Esophagus (tissue), 2 donors: ENCODE measurements around the gene ARHGEF38. TPM values are rescaled to one million over a fixed set of nuclear protein-coding genes. Genes with fewer than 3 reads are reported as not detected.

Source experiments
- H3K27ac ChIP-seq, 2 donors: one replicate each; pipeline ENCODE4 v1.5.1; 2013; ENCODE audit warnings: low read depth in 2 of 2, mild to moderate bottlenecking in 2 of 2, inconsistent platforms in 1 of 2, low read length in 1 of 2, moderate library complexity in 1 of 2
- H3K27me3 ChIP-seq, 2 donors: one replicate each; pipeline ENCODE4 v1.6.1; 2013; ENCODE audit warnings: low read length in 2 of 2, control low read depth in 1 of 2, mild to moderate bottlenecking in 1 of 2; ENCODE audit not compliant: insufficient read depth in 2 of 2, control insufficient read depth in 1 of 2
- H3K36me3 ChIP-seq, 2 donors: one replicate each; pipeline ENCODE4 v1.6.1; 2013; ENCODE audit warnings: low read length in 1 of 2; ENCODE audit not compliant: control insufficient read depth in 2 of 2, insufficient read depth in 2 of 2
- H3K4me1 ChIP-seq, 2 donors: one replicate each; pipeline ENCODE4 v1.6.1; 2013; ENCODE audit warnings: low read length in 1 of 2; ENCODE audit not compliant: control insufficient read depth in 2 of 2, insufficient read depth in 2 of 2
- H3K4me3 ChIP-seq, 2 donors: one replicate each; pipeline ENCODE4 v1.5.1; 2013; ENCODE audit warnings: low read length in 2 of 2, mild to moderate bottlenecking in 2 of 2, low read depth in 1 of 2, moderate library complexity in 1 of 2
- H3K9me3 ChIP-seq, 2 donors: one replicate each; pipeline ENCODE4 v1.6.1; 2013; ENCODE audit warnings: mild to moderate bottlenecking in 2 of 2, low read depth in 1 of 2, low read length in 1 of 2, moderate library complexity in 1 of 2; ENCODE audit not compliant: control insufficient read depth in 2 of 2, insufficient read depth in 1 of 2
- WGBS, 2 donors: extraction: QIAGEN DNeasy Blood & Tissue Kit; methylation state at CpG; one replicate each; pipeline ENCODE4 v1.1.7; 2013; 5-methylcytosine and 5-hydroxymethylcytosine counted together
- polyA plus RNA-seq, 2 donors: library from polyadenylated mRNA; stranded (reverse); fragments of 200-250 nt; gene quantifications; one replicate each; pipeline ENCODE4 v1.2.3, GENCODE V29; 2013
- donor health status: healthy with polysubstance abuse.
- donor health status: Bipolar disorder and iron deficiency.

The ARHGEF38 gene
- polyA plus RNA-seq, 2 donors, result 0.06 to 0.07 TPM

- no peaks in the 10 kb centered on the region for H3K9me3 ChIP-seq
- 49 to 61% methylated on average over 4 of the region's 4 CpGs for WGBS, 2 donors
- no peaks in the 10 kb centered on the region for H3K27me3 ChIP-seq
- H3K4me3 ChIP-seq, result no peak overlapping the region
- no peaks in the 10 kb centered on the region for H3K4me1 ChIP-seq
- no peaks in the 10 kb centered on the region for H3K36me3 ChIP-seq
- no peak overlapping the region for H3K27ac ChIP-seq
Measured at GRCh38 chr4:105586638-105587328, 34.4 kb downstream of the ARHGEF38 start.

GRCh38 chr4:105587841-105588240 lies 35.4 kb downstream of the ARHGEF38 start:
- H3K27ac ChIP-seq, result no peak overlapping the region
- no peak overlapping the region for H3K4me3 ChIP-seq
- no peaks in the 10 kb centered on the region for H3K4me1 ChIP-seq
- H3K27me3 ChIP-seq, result no peaks in the 10 kb centered on the region
- H3K9me3 ChIP-seq, result no peaks in the 10 kb centered on the region
- no peaks in the 10 kb centered on the region for H3K36me3 ChIP-seq
- 73 to 78% methylated on average over 2 of the region's 2 CpGs for WGBS, 2 donors

DNA sequence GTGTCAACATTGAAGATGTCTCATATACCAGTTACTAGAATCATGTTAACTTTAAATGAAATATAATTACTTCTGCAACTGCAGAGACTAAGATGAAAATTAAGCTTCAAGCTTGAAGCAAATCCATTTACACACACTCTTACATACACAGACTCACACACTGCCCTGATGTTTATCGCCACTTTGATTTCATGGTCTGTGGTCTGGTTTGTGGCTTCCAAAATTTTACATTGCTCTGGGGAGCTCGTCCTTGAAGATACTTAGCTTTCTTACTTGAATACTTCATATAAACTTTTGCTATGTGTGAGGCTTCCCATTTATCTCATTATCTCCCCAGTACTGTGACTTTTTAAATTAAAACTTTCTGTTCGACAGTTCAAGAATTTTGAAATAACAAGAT lies 35.8 kb downstream of the ARHGEF38 start:
- H3K36me3 ChIP-seq, result no peaks in the 10 kb centered on the region
- WGBS, 2 donors, result 73 to 77% methylated on average over 3 of the region's 3 CpGs

GRCh38 chr4:105591573-105591972 lies 39.2 kb downstream of the ARHGEF38 start:
- no peaks in the 10 kb centered on the region for H3K9me3 ChIP-seq
- H3K4me3 ChIP-seq, result no peak overlapping the region
- no peaks in the 10 kb centered on the region for H3K4me1 ChIP-seq
- WGBS, 2 donors, result 81 to 89% methylated on average over 3 of the region's 3 CpGs
- H3K27ac ChIP-seq, result no peak overlapping the region
- no peaks in the 10 kb centered on the region for H3K36me3 ChIP-seq
- no peaks in the 10 kb centered on the region for H3K27me3 ChIP-seq

More for the DNA sequence above, 35.8 kb downstream of the ARHGEF38 start:
- Histone ChIP-seq H3K27me3 (no peaks in the 10 kb centered on the region), H3K9me3 (no peaks in the 10 kb centered on the region), H3K27ac (no peak overlapping the region), H3K4me1 (no peaks in the 10 kb centered on the region), H3K4me3 (no peak overlapping the region)

DNA sequence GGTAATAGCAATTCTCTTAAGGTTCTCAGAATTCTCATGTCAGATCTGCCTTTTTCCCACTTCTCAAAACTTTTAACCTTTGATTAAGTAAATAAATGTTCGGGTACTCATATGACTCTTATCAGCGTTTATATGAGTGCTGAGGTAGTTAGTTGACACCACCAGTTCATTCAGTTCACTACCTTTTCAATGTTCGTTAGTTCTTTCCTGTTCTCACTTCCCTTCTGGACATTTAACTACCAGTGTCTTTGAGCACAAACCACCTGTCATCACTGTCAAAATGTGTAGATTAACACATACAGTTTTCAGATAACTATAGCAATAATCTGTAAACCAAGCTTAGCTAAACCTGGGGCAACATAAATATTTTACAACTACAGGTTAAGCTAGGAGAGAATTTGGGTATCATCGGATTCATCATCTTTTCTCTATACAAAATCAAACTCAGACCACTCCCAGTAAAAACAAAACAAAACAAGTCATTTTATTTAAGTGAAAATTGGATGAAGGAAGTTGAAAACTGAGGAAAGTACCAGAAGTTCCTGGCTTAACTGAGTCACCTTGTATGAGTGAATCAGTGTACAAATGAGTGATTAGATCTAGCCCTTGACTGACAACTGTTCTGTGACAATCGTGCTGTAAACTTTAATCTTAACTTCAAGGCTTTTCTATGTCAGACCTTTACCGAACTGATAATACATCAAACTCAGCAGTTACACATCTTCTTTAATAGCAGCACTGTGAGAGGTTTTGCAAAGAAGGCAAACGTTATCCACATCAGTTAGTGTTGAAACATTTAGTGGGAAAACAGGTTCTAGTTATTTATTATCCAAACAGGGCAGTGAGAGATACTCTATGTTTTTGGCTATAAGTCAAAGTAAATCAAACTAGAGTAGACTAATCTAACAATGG lies 41.9 kb downstream of the ARHGEF38 start:
- WGBS, 2 donors, result 33 to 38% methylated on average over 7 of the region's 7 CpGs
- Histone ChIP-seq H3K4me1 (no peaks in the 10 kb centered on the region), H3K9me3 (no peaks in the 10 kb centered on the region), H3K4me3 (no peak overlapping the region), H3K27ac (no peak overlapping the region), H3K36me3 (no peaks in the 10 kb centered on the region), H3K27me3 (no peaks in the 10 kb centered on the region)

DNA sequence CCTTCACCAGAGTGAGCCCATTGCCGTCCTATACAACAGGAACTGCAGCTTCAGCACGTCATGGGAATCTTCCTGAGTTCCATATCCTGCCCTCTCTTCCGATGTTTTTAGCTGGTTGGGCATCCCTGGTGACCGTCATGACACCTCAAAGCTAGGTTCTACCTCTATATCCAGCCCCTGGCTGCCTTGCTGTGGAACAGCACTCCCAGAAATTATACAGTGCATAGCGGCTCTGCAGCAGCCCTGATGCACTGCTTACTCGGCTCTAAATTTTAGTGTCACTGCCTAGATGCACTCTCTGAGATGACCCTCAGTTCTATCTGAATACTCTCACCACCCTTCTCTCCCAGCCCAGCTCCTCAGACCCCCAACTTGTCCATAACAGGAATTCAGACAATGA lies 44.3 kb downstream of the ARHGEF38 start:
- no peak overlapping the region for H3K27ac ChIP-seq
- no peaks in the 10 kb centered on the region for H3K36me3 ChIP-seq
- no peaks in the 10 kb centered on the region for H3K27me3 ChIP-seq
- no peak overlapping the region for H3K4me3 ChIP-seq
- H3K9me3 ChIP-seq, result no peaks in the 10 kb centered on the region
- no peaks in the 10 kb centered on the region for H3K4me1 ChIP-seq
- 80 to 81% methylated on average over 6 of the region's 6 CpGs for WGBS, 2 donors

- Histone ChIP-seq H3K9me3 (no peaks in the 10 kb centered on the region), H3K4me1 (no peaks in the 10 kb centered on the region), H3K27me3 (no peaks in the 10 kb centered on the region), H3K27ac (no peak overlapping the region), H3K36me3 (no peaks in the 10 kb centered on the region), H3K4me3 (no peak overlapping the region)
- 69 to 78% methylated on average over 4 of the region's 4 CpGs for WGBS, 2 donors
Measured at GRCh38 chr4:105598052-105598451, 45.6 kb downstream of the ARHGEF38 start.

GRCh38 chr4:105598787-105599186 lies 46.4 kb downstream of the ARHGEF38 start:
- WGBS, 2 donors, result 20 to 35% methylated on average over 1 of the region's 1 CpG
- H3K9me3 ChIP-seq, result no peaks in the 10 kb centered on the region
- no peaks in the 10 kb centered on the region for H3K27me3 ChIP-seq
- H3K36me3 ChIP-seq, result no peaks in the 10 kb centered on the region
- no peak overlapping the region for H3K4me3 ChIP-seq
- H3K4me1 ChIP-seq, result no peaks in the 10 kb centered on the region
- H3K27ac ChIP-seq, result no peak overlapping the region

GRCh38 chr4:105599482-105599881 lies 47.1 kb downstream of the ARHGEF38 start:
- H3K27ac ChIP-seq, result no peak overlapping the region
- 79 to 91% methylated on average over 3 of the region's 3 CpGs for WGBS, 2 donors
- H3K27me3 ChIP-seq, result no peaks in the 10 kb centered on the region

More at GRCh38 chr4:105599482-105599881, 47.1 kb downstream of the ARHGEF38 start:
- Histone ChIP-seq H3K4me1 (no peaks in the 10 kb centered on the region), H3K9me3 (no peaks in the 10 kb centered on the region), H3K4me3 (no peak overlapping the region), H3K36me3 (no peaks in the 10 kb centered on the region)
